ENCODE results near the gene HPCA. TPM values are rescaled to one million over a fixed set of nuclear protein-coding genes. Genes with fewer than 3 reads are reported as not detected.

The HPCA gene
- total RNA-seq, 2 experiments from 2014 or later: not detected

GRCh38 chr1:32858136-32858535, 28.2 kb upstream of the HPCA start:
- ChIA-PET POLR2A (no interaction called here), CTCF (no interaction called here)
- H3K9me3 ChIP-seq (ENCODE audit: control insufficient read depth in 1 of 2, insufficient read depth in 1 of 2, low read length in 2 of 2): no peaks in the 10 kb centered on the region
- no peaks in the 10 kb centered on the region for H3K4me1 ChIP-seq (ENCODE audit: insufficient read depth, low read length)
- H3K27ac ChIP-seq (ENCODE audit: low read depth in 1 of 2, low read length in 2 of 2): no peak overlapping the region
- H3K9me3 Mint-ChIP-seq: no peaks in the 10 kb centered on the region
- TF ChIP-seq, protein P1, sequence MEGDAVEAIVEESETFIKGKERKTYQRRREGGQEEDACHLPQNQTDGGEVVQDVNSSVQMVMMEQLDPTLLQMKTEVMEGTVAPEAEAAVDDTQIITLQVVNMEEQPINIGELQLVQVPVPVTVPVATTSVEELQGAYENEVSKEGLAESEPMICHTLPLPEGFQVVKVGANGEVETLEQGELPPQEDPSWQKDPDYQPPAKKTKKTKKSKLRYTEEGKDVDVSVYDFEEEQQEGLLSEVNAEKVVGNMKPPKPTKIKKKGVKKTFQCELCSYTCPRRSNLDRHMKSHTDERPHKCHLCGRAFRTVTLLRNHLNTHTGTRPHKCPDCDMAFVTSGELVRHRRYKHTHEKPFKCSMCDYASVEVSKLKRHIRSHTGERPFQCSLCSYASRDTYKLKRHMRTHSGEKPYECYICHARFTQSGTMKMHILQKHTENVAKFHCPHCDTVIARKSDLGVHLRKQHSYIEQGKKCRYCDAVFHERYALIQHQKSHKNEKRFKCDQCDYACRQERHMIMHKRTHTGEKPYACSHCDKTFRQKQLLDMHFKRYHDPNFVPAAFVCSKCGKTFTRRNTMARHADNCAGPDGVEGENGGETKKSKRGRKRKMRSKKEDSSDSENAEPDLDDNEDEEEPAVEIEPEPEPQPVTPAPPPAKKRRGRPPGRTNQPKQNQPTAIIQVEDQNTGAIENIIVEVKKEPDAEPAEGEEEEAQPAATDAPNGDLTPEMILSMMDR (IDR thresholded peaks at IDR 0.05): no peak
- H3K4me3 ChIP-seq (ENCODE audit: low read length): no peak overlapping the region
- intact Hi-C loops (cut with DNase I, micrococcal nuclease): no loop called here
- no peak overlapping the region for H3K4me3 Mint-ChIP-seq
- no peaks in the 10 kb centered on the region for H3K27me3 ChIP-seq (ENCODE audit: control insufficient read depth in 1 of 2, insufficient read depth in 2 of 2, low read length in 2 of 2)
- H3K36me3 Mint-ChIP-seq (ENCODE audit: low read depth): peaks cover 84% of the 10 kb centered on the region
- DNase-seq (no peak), ATAC-seq (ENCODE audit: poor library complexity) (no peak)
- no peak overlapping the region for H3K27ac Mint-ChIP-seq
- H3K4me1 Mint-ChIP-seq (ENCODE audit: low read depth): no peaks in the 10 kb centered on the region
- H3K36me3 ChIP-seq (ENCODE audit: insufficient read depth, low read length): peaks cover 66% of the 10 kb centered on the region
- no peaks in the 10 kb centered on the region for H3K27me3 Mint-ChIP-seq

DNA sequence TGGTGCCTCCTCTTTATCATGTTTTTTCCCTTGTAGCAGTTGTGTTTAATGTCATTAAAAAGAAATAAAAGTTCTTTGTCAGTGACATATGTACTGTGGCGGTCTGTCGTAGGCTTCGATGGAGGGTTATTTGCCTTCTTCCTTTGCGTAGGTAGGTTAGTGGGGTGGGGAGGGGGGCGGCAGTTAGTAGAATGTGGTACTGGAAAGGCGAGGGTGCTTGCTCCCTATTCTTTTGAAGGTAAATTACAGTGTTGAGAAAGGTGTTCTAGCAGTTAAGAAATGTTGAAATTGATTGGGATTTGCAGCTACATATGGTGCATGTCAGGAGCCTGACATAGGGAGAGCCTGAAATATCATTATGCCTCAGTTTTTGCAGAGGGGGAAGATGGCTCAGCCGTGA, 27.5 kb upstream of the HPCA start:
- H3K9me3 ChIP-seq (ENCODE audit: control insufficient read depth in 1 of 2, insufficient read depth in 1 of 2, low read length in 2 of 2): no peaks in the 10 kb centered on the region
- intact Hi-C loops (cut with DNase I, micrococcal nuclease): no loop called here
- no peak overlapping the region for H3K27ac Mint-ChIP-seq
- no peaks in the 10 kb centered on the region for H3K9me3 Mint-ChIP-seq
- DNase-seq: no peak
- CTCF ChIA-PET: interaction anchor here (0.9 kb wide), 1 partner anchor 147 kb away, joined by 3 read pairs; no protein-coding TSS in a partner anchor
- POLR2A ChIA-PET: no interaction called here
- H3K36me3 ChIP-seq (ENCODE audit: insufficient read depth, low read length): peaks cover 60% of the 10 kb centered on the region
- no peak overlapping the region for H3K4me3 ChIP-seq (ENCODE audit: low read length)
- H3K4me1 ChIP-seq (ENCODE audit: insufficient read depth, low read length): no peaks in the 10 kb centered on the region
- no peak overlapping the region for H3K27ac ChIP-seq (ENCODE audit: low read depth in 1 of 2, low read length in 2 of 2)
- no peaks in the 10 kb centered on the region for H3K27me3 ChIP-seq (ENCODE audit: control insufficient read depth in 1 of 2, insufficient read depth in 2 of 2, low read length in 2 of 2)
- no peaks in the 10 kb centered on the region for H3K4me1 Mint-ChIP-seq (ENCODE audit: low read depth)
- H3K27me3 Mint-ChIP-seq: no peaks in the 10 kb centered on the region
- H3K36me3 Mint-ChIP-seq (ENCODE audit: low read depth): peaks cover 83% of the 10 kb centered on the region
- TF ChIP-seq, protein P1 (IDR thresholded peaks at IDR 0.05): no peak
- no peak for ATAC-seq (ENCODE audit: poor library complexity)
- H3K4me3 Mint-ChIP-seq: no peak overlapping the region

GRCh38 chr1:32859915-32860314, 26.4 kb upstream of the HPCA start:
- H3K4me1 ChIP-seq (ENCODE audit: insufficient read depth, low read length): no peaks in the 10 kb centered on the region
- ATAC-seq (ENCODE audit: poor library complexity) (no peak), DNase-seq (no peak)
- peaks cover 49% of the 10 kb centered on the region for H3K36me3 ChIP-seq (ENCODE audit: insufficient read depth, low read length)
- H3K9me3 Mint-ChIP-seq: no peaks in the 10 kb centered on the region
- peaks cover 76% of the 10 kb centered on the region for H3K36me3 Mint-ChIP-seq (ENCODE audit: low read depth)
- no peaks in the 10 kb centered on the region for H3K9me3 ChIP-seq (ENCODE audit: control insufficient read depth in 1 of 2, insufficient read depth in 1 of 2, low read length in 2 of 2)
- TF ChIP-seq, protein P1 (IDR thresholded peaks at IDR 0.05): no peak
- no peaks in the 10 kb centered on the region for H3K4me1 Mint-ChIP-seq (ENCODE audit: low read depth)
- H3K27ac ChIP-seq (ENCODE audit: low read depth in 1 of 2, low read length in 2 of 2): no peak overlapping the region
- H3K4me3 ChIP-seq (ENCODE audit: low read length): no peak overlapping the region
- no peak overlapping the region for H3K4me3 Mint-ChIP-seq
- POLR2A ChIA-PET: no interaction called here
- intact Hi-C loops (cut with DNase I, micrococcal nuclease): no loop called here
- no peaks in the 10 kb centered on the region for H3K27me3 ChIP-seq (ENCODE audit: control insufficient read depth in 1 of 2, insufficient read depth in 2 of 2, low read length in 2 of 2)
- CTCF ChIA-PET: interaction anchor here (1.1 kb wide), 1 partner anchor 12 kb away, joined by 3 read pairs; no protein-coding TSS in a partner anchor
- no peak overlapping the region for H3K27ac Mint-ChIP-seq
- H3K27me3 Mint-ChIP-seq: no peaks in the 10 kb centered on the region
